Neural cell (in vitro differentiated cells): ENCODE data around the gene CNST.

ENCODE experiments used
- EP300 ChIP-seq: fragments of 450-650 bp; conservative IDR thresholded peaks from 2 replicates; pipeline ENCODE4 v1.6.1; 2014; ENCODE audit warnings: antibody characterized with exemption, mild to moderate bottlenecking, moderate library complexity; ENCODE audit not compliant: poor library complexity, severe bottlenecking
- EZH2 ChIP-seq: fragments of 200-600, 300-800 bp; shearing (Covaris generic), sonication (generic); IDR thresholded peaks from 2 replicates; pipeline ENCODE4 v1.6.1; 2014; ENCODE audit warnings: antibody characterized with exemption, low read length, borderline replicate concordance, mild to moderate bottlenecking; ENCODE audit not compliant: insufficient read depth, poor library complexity, severe bottlenecking
- POLR2AphosphoS5 ChIP-seq: IDR thresholded peaks from 2 replicates; pipeline ENCODE4 v1.6.1; 2012
- RAD21 ChIP-seq: fragments of 450-650 bp; conservative IDR thresholded peaks from 2 replicates; pipeline ENCODE4 v1.6.1; 2014; ENCODE audit warnings: antibody characterized with exemption, mild to moderate bottlenecking, moderate library complexity
- SMC3 ChIP-seq: fragments of 450-650 bp; conservative IDR thresholded peaks from 2 replicates; pipeline ENCODE4 v1.6.1; 2014; ENCODE audit warnings: antibody characterized with exemption, mild to moderate bottlenecking, moderate library complexity; ENCODE audit not compliant: poor library complexity
- TF ChIP-seq, protein P1 (sequence below): fragments of 450-650 bp; IDR thresholded peaks from 2 replicates; pipeline ENCODE4 v1.5.1; 2014; ENCODE audit warnings: antibody characterized with exemption, mild to moderate bottlenecking, moderate library complexity; ENCODE audit not compliant: poor library complexity, severe bottlenecking
- TF ChIP-seq, protein P2 (sequence below): IDR thresholded peaks from 2 replicates; pipeline ENCODE4 v1.6.1; 2012; ENCODE audit warnings: borderline replicate concordance

GRCh38 chr1:246587032-246587431, 20.8 kb downstream of the CNST start:
- TF ChIP-seq POLR2AphosphoS5 (no peak), EP300 (no peak), EZH2 (no peak), RAD21 (no peak), SMC3 (no peak)
- TF ChIP-seq, protein P1, sequence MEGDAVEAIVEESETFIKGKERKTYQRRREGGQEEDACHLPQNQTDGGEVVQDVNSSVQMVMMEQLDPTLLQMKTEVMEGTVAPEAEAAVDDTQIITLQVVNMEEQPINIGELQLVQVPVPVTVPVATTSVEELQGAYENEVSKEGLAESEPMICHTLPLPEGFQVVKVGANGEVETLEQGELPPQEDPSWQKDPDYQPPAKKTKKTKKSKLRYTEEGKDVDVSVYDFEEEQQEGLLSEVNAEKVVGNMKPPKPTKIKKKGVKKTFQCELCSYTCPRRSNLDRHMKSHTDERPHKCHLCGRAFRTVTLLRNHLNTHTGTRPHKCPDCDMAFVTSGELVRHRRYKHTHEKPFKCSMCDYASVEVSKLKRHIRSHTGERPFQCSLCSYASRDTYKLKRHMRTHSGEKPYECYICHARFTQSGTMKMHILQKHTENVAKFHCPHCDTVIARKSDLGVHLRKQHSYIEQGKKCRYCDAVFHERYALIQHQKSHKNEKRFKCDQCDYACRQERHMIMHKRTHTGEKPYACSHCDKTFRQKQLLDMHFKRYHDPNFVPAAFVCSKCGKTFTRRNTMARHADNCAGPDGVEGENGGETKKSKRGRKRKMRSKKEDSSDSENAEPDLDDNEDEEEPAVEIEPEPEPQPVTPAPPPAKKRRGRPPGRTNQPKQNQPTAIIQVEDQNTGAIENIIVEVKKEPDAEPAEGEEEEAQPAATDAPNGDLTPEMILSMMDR = no peak
- TF ChIP-seq, protein P2, sequence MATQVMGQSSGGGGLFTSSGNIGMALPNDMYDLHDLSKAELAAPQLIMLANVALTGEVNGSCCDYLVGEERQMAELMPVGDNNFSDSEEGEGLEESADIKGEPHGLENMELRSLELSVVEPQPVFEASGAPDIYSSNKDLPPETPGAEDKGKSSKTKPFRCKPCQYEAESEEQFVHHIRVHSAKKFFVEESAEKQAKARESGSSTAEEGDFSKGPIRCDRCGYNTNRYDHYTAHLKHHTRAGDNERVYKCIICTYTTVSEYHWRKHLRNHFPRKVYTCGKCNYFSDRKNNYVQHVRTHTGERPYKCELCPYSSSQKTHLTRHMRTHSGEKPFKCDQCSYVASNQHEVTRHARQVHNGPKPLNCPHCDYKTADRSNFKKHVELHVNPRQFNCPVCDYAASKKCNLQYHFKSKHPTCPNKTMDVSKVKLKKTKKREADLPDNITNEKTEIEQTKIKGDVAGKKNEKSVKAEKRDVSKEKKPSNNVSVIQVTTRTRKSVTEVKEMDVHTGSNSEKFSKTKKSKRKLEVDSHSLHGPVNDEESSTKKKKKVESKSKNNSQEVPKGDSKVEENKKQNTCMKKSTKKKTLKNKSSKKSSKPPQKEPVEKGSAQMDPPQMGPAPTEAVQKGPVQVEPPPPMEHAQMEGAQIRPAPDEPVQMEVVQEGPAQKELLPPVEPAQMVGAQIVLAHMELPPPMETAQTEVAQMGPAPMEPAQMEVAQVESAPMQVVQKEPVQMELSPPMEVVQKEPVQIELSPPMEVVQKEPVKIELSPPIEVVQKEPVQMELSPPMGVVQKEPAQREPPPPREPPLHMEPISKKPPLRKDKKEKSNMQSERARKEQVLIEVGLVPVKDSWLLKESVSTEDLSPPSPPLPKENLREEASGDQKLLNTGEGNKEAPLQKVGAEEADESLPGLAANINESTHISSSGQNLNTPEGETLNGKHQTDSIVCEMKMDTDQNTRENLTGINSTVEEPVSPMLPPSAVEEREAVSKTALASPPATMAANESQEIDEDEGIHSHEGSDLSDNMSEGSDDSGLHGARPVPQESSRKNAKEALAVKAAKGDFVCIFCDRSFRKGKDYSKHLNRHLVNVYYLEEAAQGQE = no peak
